ENCODE results near the gene OSBPL6.

DNA sequence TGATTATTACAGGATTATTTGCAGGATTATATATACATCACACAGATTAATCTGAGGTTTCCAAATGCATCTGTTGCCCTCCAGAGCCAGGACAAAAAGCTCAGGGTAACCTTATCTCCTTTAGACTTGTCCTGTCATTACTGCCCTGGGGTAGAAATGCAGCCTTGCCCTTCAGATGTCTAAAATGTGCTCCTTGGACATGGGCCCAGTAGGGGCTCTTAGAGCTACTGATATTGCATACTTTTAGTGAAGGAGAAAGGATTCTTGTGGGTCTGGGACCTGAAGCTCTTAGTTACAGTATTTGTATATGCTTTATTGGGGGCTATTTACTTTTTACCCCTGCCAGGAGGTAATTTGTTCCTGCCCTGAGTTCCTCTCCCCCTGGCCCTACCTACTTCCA lies 200.5 kb downstream of the OSBPL6 start:
- TF ChIP-seq EZH2 (IDR thresholded peaks at IDR 0.05; ENCODE audit: borderline replicate concordance, low read length) = no peak
- TF ChIP-seq, protein P1, sequence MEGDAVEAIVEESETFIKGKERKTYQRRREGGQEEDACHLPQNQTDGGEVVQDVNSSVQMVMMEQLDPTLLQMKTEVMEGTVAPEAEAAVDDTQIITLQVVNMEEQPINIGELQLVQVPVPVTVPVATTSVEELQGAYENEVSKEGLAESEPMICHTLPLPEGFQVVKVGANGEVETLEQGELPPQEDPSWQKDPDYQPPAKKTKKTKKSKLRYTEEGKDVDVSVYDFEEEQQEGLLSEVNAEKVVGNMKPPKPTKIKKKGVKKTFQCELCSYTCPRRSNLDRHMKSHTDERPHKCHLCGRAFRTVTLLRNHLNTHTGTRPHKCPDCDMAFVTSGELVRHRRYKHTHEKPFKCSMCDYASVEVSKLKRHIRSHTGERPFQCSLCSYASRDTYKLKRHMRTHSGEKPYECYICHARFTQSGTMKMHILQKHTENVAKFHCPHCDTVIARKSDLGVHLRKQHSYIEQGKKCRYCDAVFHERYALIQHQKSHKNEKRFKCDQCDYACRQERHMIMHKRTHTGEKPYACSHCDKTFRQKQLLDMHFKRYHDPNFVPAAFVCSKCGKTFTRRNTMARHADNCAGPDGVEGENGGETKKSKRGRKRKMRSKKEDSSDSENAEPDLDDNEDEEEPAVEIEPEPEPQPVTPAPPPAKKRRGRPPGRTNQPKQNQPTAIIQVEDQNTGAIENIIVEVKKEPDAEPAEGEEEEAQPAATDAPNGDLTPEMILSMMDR (conservative IDR thresholded peaks at IDR 0.05 in 1 of 2, IDR thresholded peaks at IDR 0.05 in 1 of 2; ENCODE audit: extremely low read depth in 1 of 2, insufficient read depth in 1 of 2, low read depth in 1 of 2, low read length in 2 of 2) = no peak
